ENCODE data around the gene EPHB1. TPM values are rescaled to one million over a fixed set of nuclear protein-coding genes. Genes with fewer than 3 reads are reported as not detected.

EPHB1 gene
- total and polyA plus RNA-seq, 8 donors = 0.02 to 1.4 (median 0.43) TPM

- H3K27ac ChIP-seq = no peak overlapping the region
- no peak for FAIRE-seq
These were observed 97.7 kb downstream of the EPHB1 start for GRCh38 chr3:134892761-134893160.

GRCh38 chr3:134894533-134894932 is 99.5 kb downstream of the EPHB1 start:
- Histone ChIP-seq H3K4me3 (no peak overlapping the region), H3K36me3 (no peaks in the 10 kb centered on the region), H3K27ac (no peak overlapping the region), H3K27me3 (no peaks in the 10 kb centered on the region), H3K9me3 (no peaks in the 10 kb centered on the region), H3K4me1 (no peaks in the 10 kb centered on the region)
- DNase-seq (no peak), FAIRE-seq (no peak), ATAC-seq (no peak)
- TF ChIP-seq, protein P1, sequence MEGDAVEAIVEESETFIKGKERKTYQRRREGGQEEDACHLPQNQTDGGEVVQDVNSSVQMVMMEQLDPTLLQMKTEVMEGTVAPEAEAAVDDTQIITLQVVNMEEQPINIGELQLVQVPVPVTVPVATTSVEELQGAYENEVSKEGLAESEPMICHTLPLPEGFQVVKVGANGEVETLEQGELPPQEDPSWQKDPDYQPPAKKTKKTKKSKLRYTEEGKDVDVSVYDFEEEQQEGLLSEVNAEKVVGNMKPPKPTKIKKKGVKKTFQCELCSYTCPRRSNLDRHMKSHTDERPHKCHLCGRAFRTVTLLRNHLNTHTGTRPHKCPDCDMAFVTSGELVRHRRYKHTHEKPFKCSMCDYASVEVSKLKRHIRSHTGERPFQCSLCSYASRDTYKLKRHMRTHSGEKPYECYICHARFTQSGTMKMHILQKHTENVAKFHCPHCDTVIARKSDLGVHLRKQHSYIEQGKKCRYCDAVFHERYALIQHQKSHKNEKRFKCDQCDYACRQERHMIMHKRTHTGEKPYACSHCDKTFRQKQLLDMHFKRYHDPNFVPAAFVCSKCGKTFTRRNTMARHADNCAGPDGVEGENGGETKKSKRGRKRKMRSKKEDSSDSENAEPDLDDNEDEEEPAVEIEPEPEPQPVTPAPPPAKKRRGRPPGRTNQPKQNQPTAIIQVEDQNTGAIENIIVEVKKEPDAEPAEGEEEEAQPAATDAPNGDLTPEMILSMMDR (IDR thresholded peaks at IDR 0.05) = no peak
- intact Hi-C loops (cut with DNase I) = no loop called here
- WGBS, 2 donors = 58 to 75% methylated on average over 4 of the region's 4 CpGs

More at GRCh38 chr3:134892761-134893160, 97.7 kb downstream of the EPHB1 start:
- ATAC-seq (no peak), DNase-seq (no peak)
- Histone ChIP-seq H3K4me3 (no peak overlapping the region), H3K27me3 (no peaks in the 10 kb centered on the region), H3K36me3 (no peaks in the 10 kb centered on the region), H3K4me1 (no peaks in the 10 kb centered on the region), H3K9me3 (no peaks in the 10 kb centered on the region)
- WGBS, 2 donors = 46 to 54% methylated on average over 5 of the region's 5 CpGs
- intact Hi-C loops (cut with DNase I) = no loop called here
- TF ChIP-seq, protein P1 (IDR thresholded peaks at IDR 0.05) = no peak

DNA sequence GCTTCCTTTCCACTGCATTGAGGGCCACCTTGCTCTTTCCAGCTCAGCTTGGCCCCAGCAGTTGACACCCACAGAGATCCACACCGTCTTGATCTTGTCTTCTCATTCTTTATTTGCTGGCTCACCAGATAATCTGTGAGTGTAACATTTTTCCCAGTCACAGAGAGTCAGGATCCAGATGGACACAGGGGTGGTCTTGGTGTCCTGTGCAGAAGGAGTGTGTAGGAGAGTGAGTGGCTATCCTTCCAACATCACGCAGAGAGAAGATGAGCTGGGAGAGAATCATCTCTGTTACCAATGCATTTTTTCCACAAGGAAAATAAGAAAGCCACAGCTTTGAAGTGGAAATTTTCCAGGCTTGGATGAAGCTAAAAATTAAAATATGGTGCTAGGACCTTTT is 100.1 kb downstream of the EPHB1 start:
- Histone ChIP-seq H3K9me3 (no peaks in the 10 kb centered on the region), H3K36me3 (no peaks in the 10 kb centered on the region), H3K27me3 (no peaks in the 10 kb centered on the region), H3K27ac (no peak overlapping the region), H3K4me1 (no peaks in the 10 kb centered on the region), H3K4me3 (no peak overlapping the region)
- no peak for FAIRE-seq
- intact Hi-C loops (cut with DNase I) = no loop called here
- no peak for ATAC-seq
- TF ChIP-seq, protein P1 (IDR thresholded peaks at IDR 0.05) = no peak
- WGBS, 2 donors = 58 to 63% methylated on average over 2 of the region's 2 CpGs
- no peak for DNase-seq

DNA sequence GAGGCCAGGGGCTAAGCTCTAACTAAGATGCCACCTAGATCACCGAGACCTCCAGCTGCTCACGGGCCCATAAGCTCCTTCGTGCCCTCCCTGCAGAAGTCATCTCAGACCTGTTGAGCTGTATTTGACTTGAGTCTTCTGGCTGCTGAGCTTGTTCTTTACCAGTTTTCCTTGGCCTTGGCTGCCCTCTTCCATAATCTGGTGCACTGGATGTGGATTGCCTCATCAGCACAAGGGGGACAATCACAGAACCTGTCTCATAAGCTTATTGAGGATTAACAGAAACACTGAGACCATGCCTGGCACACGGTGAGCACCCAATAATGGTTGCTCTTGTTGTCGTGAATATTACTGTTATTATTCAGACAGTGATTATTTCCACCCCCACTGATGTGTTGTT is 101.1 kb downstream of the EPHB1 start:
- H3K36me3 ChIP-seq = no peaks in the 10 kb centered on the region
- intact Hi-C loops (cut with DNase I) = no loop called here
- H3K9me3 ChIP-seq = no peaks in the 10 kb centered on the region
- no peak for ATAC-seq
- H3K27ac ChIP-seq = no peak overlapping the region
- no peaks in the 10 kb centered on the region for H3K4me1 ChIP-seq
- no peak for FAIRE-seq
- no peaks in the 10 kb centered on the region for H3K27me3 ChIP-seq
- TF ChIP-seq, protein P1 (IDR thresholded peaks at IDR 0.05) = no peak
- H3K4me3 ChIP-seq = no peak overlapping the region
- no peak for DNase-seq
- WGBS, 2 donors = 86 to 88% methylated on average over 5 of the region's 5 CpGs

DNA sequence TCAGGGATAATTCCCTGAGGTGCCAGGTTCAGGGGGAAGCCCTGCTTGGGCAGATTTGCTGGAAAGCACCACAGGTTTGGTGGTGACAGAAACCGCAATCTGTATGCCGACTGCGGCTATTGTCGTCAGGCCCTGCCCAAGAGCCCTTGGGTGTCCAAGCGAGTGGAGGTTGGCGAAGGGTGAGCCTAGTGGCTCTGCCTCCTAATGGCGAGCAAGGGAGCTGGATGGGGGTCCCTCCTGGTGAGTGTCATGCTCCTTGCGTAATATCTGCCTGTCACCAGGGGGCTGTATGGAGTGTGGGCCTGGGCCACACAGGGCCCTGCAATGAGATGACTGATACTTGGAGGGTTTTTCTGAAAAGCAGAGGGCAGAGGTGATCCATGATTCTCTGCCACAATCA is 101.6 kb downstream of the EPHB1 start:
- H3K4me3 ChIP-seq = no peak overlapping the region
- H3K4me1 ChIP-seq = no peaks in the 10 kb centered on the region
- H3K9me3 ChIP-seq = no peaks in the 10 kb centered on the region
- H3K36me3 ChIP-seq = no peaks in the 10 kb centered on the region
- DNase-seq (no peak), FAIRE-seq (no peak), ATAC-seq (no peak)
- TF ChIP-seq, protein P1 (IDR thresholded peaks at IDR 0.05) = no peak
- intact Hi-C loops (cut with DNase I) = no loop called here
- no peak overlapping the region for H3K27ac ChIP-seq
- H3K27me3 ChIP-seq = no peaks in the 10 kb centered on the region
- 95 to 99% methylated on average over 8 of the region's 8 CpGs for WGBS, 2 donors
